Osteoblast (primary cell): ENCODE measurements around the gene EXOC2. TPM values are rescaled to one million over a fixed set of nuclear protein-coding genes. Genes with fewer than 3 reads are reported as not detected.

Source experiments
- DNase-seq: peaks from one replicate; pipeline ENCODE4 v3.0.0; 2011; ENCODE audit warnings: low spot score, mixed read lengths; ENCODE audit not compliant: insufficient read length; ENCODE audit errors: missing footprints
- H2AFZ ChIP-seq: 2 replicates; pipeline ENCODE4 v1.6.0; 2011; ENCODE audit warnings: mild to moderate bottlenecking, low read length
- H3K27ac ChIP-seq: 2 replicates; pipeline ENCODE4 v1.5.1; 2011; ENCODE audit warnings: mild to moderate bottlenecking, low read depth, low read length, moderate library complexity
- H3K27me3 ChIP-seq: 2 replicates; pipeline ENCODE4 v1.6.0; 2012; ENCODE audit warnings: mild to moderate bottlenecking, control low read depth, inconsistent platforms, low read length, moderate library complexity; ENCODE audit not compliant: insufficient read depth
- H3K36me3 ChIP-seq: 2 replicates; pipeline ENCODE4 v1.5.1; 2011; ENCODE audit warnings: mild to moderate bottlenecking, low read length, control low read depth, moderate library complexity; ENCODE audit not compliant: insufficient read depth
- H3K4me1 ChIP-seq: 2 replicates; pipeline ENCODE4 v1.5.1; 2011; ENCODE audit warnings: mild to moderate bottlenecking, low read length, control low read depth, moderate library complexity; ENCODE audit not compliant: insufficient read depth
- H3K4me2 ChIP-seq: 2 replicates; pipeline ENCODE4 v1.6.0; 2011; ENCODE audit warnings: mild to moderate bottlenecking, low read length; ENCODE audit not compliant: insufficient read depth
- H3K4me3 ChIP-seq: fragments of 200-600 bp; sonication (generic); 3 replicates; pipeline ENCODE4 v1.5.1; 2012; ENCODE audit warnings: mild to moderate bottlenecking, low read length, inconsistent platforms; ENCODE audit not compliant: insufficient read depth
- H3K79me2 ChIP-seq: 2 replicates; pipeline ENCODE4 v1.6.0; 2012; ENCODE audit warnings: mild to moderate bottlenecking, low read length, control low read depth, inconsistent platforms; ENCODE audit not compliant: insufficient read depth
- H3K9me3 ChIP-seq: 2 replicates; pipeline ENCODE4 v1.5.1; 2011; ENCODE audit warnings: low read depth, low read length, control low read depth
- H4K20me1 ChIP-seq: 2 replicates; pipeline ENCODE4 v1.6.0; 2012; ENCODE audit warnings: mild to moderate bottlenecking, low read length, control low read depth; ENCODE audit not compliant: insufficient read depth
- CTCF ChIP-seq: IDR thresholded peaks from 2 replicates; pipeline ENCODE4 v1.5.1; 2011; ENCODE audit warnings: mild to moderate bottlenecking, low read depth, low read length, moderate library complexity; ENCODE audit errors: extremely low read depth
- total RNA-seq: library from RNA; depleted of rRNA; stranded (reverse); fragments of >200 nt; gene quantifications from 2 replicates; pipeline ENCODE4 v1.2.3, GENCODE V29; 2012

EXOC2 gene
- total RNA-seq, 1 donor: 19.5 TPM

DNA sequence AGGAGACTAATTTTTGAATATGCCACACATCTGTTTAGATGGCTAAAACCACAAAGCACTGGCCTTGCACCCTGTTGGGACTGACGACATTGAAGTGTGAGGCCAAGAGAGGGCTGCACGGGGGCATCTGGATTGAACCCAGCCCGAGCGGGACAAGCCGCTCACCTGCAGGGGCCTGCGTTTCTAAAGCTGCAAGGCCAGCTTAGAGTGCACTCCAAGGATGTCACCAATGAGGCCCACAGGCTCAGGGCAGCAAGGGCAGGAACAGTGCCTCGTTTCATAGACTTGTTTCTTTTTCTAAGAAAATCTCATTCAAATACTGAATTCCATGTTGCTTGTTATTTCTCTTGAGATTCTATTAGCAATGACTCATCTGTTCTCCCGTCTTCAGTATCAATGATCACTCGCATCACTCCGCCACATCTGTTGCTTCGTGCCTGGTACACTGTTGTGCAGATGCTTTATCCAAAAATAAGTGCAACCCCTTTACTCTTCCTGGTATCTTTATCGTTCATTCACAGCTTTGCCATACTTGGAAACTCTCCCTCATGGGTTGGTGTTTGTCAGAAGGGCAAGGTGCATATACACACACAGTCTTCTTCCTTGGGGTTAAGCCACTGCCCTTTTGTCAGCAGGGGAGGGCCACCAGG, 181.3 kb downstream of the EXOC2 start:
- H3K36me3 ChIP-seq: no peaks in the 10 kb centered on the region
- no peaks in the 10 kb centered on the region for H3K79me2 ChIP-seq
- no peak for DNase-seq
- H3K4me3 ChIP-seq: no peak overlapping the region
- H4K20me1 ChIP-seq: no peaks in the 10 kb centered on the region
- no peak for TF ChIP-seq CTCF
- no peaks in the 10 kb centered on the region for H3K27me3 ChIP-seq
- H3K4me1 ChIP-seq: no peaks in the 10 kb centered on the region
- no peak overlapping the region for H3K4me2 ChIP-seq
- no peak overlapping the region for H2AFZ ChIP-seq
- no peak overlapping the region for H3K27ac ChIP-seq
- H3K9me3 ChIP-seq: no peaks in the 10 kb centered on the region

DNA sequence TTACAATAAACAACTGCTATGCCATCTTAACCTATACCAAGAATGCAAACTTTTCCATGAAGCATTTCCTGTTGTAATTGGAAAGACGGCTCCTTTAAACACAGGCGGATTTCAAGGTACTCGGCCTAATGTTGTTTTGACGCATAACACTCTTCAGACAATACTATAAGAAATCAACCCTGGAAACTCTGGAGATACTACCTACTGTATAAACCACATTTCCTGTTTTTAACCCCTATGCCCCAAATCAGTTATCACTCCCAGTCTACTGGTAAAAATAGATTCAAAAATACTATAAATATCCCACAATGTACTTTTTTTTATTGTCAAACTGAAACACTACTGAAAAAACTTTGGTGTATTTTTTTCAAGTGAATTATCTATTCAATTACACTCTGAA, 183.3 kb downstream of the EXOC2 start:
- Histone ChIP-seq H3K36me3 (no peaks in the 10 kb centered on the region), H3K4me1 (no peaks in the 10 kb centered on the region), H3K4me3 (no peak overlapping the region), H3K27me3 (no peaks in the 10 kb centered on the region), H4K20me1 (no peaks in the 10 kb centered on the region), H3K9me3 (no peaks in the 10 kb centered on the region), H3K4me2 (no peak overlapping the region), H3K27ac (no peak overlapping the region), H3K79me2 (no peaks in the 10 kb centered on the region), H2AFZ (no peak overlapping the region)
- TF ChIP-seq CTCF: no peak
- no peak for DNase-seq

DNA sequence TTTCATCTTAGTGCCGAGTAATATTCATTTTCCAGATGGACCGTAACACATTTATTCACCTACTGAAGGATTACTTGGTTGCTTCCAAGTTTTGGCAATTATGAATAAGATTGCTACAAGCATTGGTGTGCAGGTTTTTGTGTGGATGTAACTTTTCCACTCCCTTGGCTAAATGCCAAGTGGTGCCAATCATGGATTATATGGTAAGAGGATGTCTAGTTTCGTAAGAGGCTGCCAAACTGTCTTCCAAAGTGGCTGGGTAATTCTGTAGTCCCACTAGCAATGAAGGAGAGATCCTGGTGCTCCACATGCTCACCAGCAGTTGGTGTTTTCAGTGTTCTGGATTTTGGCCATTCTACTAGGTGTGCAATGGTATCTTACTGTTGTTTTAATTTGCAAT, 184.3 kb downstream of the EXOC2 start:
- Histone ChIP-seq H3K4me1 (no peaks in the 10 kb centered on the region), H3K27ac (no peak overlapping the region), H3K4me3 (no peak overlapping the region), H4K20me1 (no peaks in the 10 kb centered on the region), H3K9me3 (no peaks in the 10 kb centered on the region), H3K79me2 (no peaks in the 10 kb centered on the region), H3K27me3 (no peaks in the 10 kb centered on the region), H2AFZ (no peak overlapping the region), H3K4me2 (no peak overlapping the region), H3K36me3 (no peaks in the 10 kb centered on the region)
- TF ChIP-seq CTCF: no peak
- DNase-seq: no peak

DNA sequence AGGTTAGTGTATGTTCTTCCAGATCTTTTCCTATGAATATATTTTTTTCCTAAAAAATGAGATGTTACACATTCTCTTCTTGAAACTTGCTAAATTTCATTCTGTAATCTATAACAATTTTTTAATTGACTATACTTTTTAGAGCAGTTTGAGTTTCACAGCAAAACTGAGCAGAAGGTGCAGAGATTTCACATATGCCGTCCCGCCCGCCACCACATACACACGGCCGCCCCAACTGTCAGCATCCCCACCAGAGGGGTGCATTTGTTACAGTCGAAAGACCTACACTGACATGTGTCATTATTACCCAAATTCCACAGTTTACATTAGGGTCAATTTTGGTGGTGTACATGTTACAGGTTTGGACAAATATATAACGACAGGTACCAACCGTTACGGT, 184.9 kb downstream of the EXOC2 start:
- Histone ChIP-seq H3K27me3 (no peaks in the 10 kb centered on the region), H3K79me2 (no peaks in the 10 kb centered on the region), H3K4me2 (no peak overlapping the region), H3K36me3 (no peaks in the 10 kb centered on the region), H3K27ac (no peak overlapping the region), H3K9me3 (no peaks in the 10 kb centered on the region), H3K4me1 (no peaks in the 10 kb centered on the region), H3K4me3 (no peak overlapping the region), H4K20me1 (no peaks in the 10 kb centered on the region), H2AFZ (no peak overlapping the region)
- no peak for DNase-seq
- no peak for TF ChIP-seq CTCF
